ENCODE data around the gene GABBR2. TPM values are rescaled to one million over a fixed set of nuclear protein-coding genes. Genes with fewer than 3 reads are reported as not detected.

Gene GABBR2
- total RNA-seq, 1 experiment from 2014 or later = not detected

GRCh38 chr9:98321269-98321668, 387.5 kb downstream of the GABBR2 start:
- no peak for DNase-seq (ENCODE audit: low read depth)

- DNase-seq (ENCODE audit: low read depth) = peak; percentile 55
Observed at GRCh38 chr9:98318834-98319478, 389.8 kb downstream of the GABBR2 start.

GRCh38 chr9:98318041-98318790, 390.5 kb downstream of the GABBR2 start:
- DNase-seq (ENCODE audit: low read depth) = no peak

GRCh38 chr9:98317134-98317857, 391.4 kb downstream of the GABBR2 start:
- DNase-seq (ENCODE audit: low read depth) = peak; percentile 54

GRCh38 chr9:98316445-98317133, 392.1 kb downstream of the GABBR2 start:
- DNase-seq (ENCODE audit: low read depth) = no peak

DNA sequence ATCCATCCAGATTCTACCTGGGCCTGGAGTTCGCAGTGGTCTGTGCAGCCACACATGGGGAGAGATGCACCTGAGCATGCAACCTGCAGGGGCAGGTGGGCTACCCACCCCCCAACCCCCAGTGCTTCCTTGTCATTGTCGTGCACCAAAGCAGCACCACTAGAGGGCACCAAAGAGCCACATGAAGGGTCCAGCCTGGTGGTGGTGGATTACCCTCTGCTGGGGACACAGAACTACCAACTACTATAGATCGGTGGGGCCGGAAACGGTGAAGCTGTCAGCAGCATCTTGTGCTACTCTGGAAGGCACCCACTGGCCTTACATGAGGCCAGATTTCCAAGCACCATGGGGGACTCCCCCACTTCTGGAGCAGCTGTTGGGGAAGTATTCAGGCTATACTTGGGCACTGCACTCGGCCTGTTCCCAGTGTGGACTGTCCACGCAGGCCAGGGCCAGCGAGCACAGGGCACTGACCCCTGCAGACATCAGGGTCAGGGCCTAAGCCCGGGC, 393.1 kb downstream of the GABBR2 start:
- DNase-seq (ENCODE audit: low read depth) = peak; percentile 71

DNA sequence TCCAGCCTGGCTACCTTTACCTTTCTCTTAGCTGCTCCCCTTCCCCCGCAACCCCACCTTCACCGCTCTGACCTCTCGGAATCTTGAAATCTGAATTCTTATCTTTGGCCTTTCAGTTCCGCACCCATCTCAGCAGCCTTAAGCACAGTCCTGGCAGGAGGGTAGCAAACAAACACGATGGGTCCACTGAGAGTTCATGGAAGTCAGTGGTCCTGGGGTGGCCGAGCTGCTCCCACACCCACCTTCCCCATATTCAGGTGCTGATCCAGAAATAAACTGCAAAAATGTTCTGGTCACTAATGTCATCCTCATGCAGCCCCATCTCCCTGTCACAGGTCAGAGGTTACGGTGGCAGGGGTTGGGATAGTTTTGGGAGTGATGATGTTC, 393.7 kb downstream of the GABBR2 start:
- DNase-seq (ENCODE audit: low read depth) = no peak

- DNase-seq (ENCODE audit: low read depth) = no peak
Observed at GRCh38 chr9:98314381-98315066, 394.2 kb downstream of the GABBR2 start.

DNA sequence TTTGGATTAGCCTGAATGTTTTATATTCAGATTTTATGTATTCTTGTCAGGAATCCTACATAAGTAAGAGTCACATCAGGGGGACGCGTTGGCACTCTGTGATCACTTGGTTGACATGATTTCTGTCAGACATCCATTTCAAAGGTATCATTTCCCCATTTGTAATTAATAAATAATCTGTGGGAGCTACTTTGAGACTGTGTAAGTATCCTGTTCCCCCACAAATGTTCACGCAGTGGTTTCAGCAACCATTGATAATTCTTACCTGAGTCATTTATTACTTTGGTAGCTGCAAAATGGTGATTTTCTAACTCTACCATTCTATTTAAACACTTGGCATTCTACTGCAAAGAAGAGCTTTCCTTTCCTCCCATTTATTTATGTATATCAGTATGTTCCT, 396.4 kb downstream of the GABBR2 start:
- no peak for DNase-seq (ENCODE audit: low read depth)

DNA sequence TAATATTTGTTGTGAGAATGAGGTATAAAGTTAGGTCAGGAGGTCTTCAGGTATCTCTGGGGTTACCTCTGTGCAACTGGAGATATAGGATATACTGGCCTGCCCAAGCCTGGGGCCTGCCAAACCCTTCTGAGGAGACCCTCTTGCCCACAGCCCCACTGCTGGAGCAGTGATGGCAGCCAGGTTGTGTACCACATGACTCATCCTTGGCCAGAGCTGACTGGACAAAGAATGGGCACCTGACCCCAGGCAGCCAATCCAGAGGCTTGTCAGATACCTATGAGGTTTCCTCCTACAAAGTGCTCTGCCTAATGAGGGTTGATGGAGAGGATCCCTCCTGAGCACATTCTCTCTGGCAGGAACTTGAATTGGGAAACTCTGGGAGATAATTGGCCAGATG, 397.2 kb downstream of the GABBR2 start:
- DNase-seq (ENCODE audit: low read depth) = no peak

GRCh38 chr9:98310752-98311392, 397.9 kb downstream of the GABBR2 start:
- no peak for DNase-seq (ENCODE audit: low read depth)

DNA sequence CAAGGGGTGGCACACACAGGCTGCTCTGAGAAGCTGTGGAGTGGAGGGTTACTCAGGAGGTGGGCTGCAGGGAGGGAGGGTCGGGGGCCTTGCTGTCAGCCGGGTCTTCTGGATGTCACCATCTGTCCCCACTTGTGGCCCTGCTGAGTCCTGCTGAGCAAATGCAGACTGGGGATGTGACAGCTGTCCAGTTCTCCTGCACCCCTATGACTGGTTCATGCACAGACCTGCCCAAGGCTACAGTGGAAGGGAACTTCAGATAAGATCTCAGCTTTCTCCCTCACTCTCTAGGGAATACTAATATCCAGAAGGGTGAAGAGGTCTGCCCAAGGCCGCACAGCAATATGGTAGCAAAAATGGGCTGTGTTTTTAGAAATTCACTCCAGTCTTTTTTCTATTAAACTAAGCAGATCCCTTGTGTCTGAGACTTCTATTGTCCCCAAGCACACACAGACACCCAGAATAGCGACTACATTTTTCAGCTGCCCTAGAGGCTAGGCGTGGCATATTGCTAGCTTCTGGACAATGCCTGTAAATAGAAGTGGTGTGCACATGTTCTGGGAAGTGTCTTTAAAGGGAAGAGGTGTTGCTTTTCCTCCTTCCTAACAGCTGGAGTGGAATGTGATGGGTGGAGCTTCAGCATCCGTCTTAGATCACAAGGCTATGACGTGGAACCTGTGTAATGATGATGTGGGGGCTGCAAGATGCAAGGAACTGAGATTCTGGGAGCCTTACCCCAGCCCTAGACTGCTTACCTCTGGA, 402.2 kb downstream of the GABBR2 start:
- no peak for DNase-seq (ENCODE audit: low read depth)

- no peak for DNase-seq (ENCODE audit: low read depth)
Observed at GRCh38 chr9:98304381-98304780, 404.4 kb downstream of the GABBR2 start.

GRCh38 chr9:98303633-98304125, 405.1 kb downstream of the GABBR2 start:
- no peak for DNase-seq (ENCODE audit: low read depth)

GRCh38 chr9:98302938-98303632, 405.6 kb downstream of the GABBR2 start:
- DNase-seq (ENCODE audit: low read depth) = no peak

- no peak for DNase-seq (ENCODE audit: low read depth)
Observed at GRCh38 chr9:98302150-98302549, 406.6 kb downstream of the GABBR2 start.

DNA sequence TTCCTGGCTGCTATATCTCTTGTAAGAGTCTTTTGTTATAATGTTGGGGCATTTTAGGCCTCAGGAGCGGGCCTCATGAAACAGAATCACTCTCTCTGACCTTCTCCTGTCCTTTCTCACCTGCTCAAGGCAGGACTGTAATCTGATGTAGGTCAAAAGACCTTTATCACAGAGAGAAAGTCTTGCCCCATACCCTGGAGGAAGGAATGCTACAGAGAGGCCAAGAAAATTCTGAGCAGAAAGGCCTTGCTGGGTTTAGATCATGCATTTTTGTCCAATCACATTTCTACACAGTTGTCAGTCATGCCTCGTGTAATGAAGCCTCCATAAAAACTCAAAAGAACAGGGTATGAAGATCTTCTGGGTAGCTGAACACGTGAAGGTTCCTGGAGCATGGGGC, 408.1 kb downstream of the GABBR2 start:
- no peak for DNase-seq (ENCODE audit: low read depth)

GRCh38 chr9:98298476-98298875, 410.3 kb downstream of the GABBR2 start:
- no peak for DNase-seq (ENCODE audit: low read depth)

DNA sequence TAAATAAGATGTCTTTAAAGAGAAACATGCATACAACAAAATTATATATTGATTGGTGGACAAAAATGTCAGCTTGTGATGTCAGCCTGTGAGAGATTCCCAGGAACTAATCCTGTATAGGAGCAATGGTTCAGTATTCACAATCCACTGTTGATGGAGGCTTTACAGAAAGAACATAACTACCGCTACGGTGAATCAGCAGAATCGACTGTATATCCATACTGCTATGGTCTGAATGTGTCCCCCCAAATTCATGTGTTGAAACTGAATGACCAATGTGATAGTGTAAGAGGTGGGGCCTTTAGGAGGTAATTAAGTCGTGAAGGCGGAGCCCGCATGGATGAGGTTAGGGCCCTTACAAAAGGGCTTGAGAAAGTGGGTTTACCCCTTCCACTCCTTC, 412.9 kb downstream of the GABBR2 start:
- DNase-seq (ENCODE audit: low read depth) = no peak
